GM12874 (cell line): ENCODE results near the gene TIE1.

Experiments used
- TF ChIP-seq, protein P1 (sequence below): IDR thresholded peaks from 2 replicates; pipeline ENCODE4 v1.5.1; 2011; ENCODE audit warnings: low read depth, mild to moderate bottlenecking, control low read depth, low read length, moderate library complexity; ENCODE audit not compliant: insufficient read depth

Gene TIE1

DNA sequence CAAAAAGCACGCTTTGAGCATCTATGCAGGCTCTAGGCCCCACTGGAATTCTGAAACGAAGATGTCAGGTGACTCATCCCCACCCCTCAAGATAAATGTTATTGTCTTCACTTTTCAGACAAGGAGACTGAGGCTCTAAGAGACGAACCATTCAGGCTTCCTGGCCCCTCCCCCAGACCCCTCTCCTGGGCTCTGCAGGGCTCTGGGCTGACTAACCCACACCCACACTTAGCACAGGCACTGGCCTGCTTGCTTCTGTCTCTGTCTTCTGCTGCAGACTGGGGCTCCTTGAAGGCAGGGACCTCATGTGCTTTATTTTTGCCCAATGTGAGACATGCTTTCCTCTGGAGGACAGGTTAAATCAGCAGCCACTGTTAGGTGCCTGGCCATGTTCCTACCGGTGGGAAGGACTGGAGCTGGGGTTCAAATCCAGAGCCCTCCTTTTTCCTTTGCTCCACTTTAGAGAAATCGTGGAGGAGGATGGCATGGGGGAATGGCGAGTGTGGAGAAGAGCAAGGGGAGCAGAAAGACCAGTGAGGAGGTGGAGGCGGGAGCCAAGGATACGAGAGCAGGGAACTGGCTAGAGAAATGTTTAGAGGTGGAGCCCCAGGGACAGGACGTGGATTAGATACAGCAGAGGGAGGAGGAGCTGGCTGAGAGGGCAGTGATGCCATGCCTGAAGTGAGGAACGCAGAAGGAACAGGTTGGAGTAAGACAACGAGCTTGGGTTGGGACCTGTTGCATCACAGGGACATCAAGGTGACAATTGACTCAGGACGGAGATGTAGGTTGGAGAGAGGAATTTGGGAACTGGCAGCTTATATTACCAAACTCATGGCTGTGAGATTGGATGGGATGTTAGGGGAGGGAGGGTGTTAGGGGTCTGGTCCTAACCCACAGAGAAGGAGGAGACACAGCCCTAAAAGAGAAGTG is 29.3 kb upstream of the TIE1 start:
- TF ChIP-seq, protein P1, sequence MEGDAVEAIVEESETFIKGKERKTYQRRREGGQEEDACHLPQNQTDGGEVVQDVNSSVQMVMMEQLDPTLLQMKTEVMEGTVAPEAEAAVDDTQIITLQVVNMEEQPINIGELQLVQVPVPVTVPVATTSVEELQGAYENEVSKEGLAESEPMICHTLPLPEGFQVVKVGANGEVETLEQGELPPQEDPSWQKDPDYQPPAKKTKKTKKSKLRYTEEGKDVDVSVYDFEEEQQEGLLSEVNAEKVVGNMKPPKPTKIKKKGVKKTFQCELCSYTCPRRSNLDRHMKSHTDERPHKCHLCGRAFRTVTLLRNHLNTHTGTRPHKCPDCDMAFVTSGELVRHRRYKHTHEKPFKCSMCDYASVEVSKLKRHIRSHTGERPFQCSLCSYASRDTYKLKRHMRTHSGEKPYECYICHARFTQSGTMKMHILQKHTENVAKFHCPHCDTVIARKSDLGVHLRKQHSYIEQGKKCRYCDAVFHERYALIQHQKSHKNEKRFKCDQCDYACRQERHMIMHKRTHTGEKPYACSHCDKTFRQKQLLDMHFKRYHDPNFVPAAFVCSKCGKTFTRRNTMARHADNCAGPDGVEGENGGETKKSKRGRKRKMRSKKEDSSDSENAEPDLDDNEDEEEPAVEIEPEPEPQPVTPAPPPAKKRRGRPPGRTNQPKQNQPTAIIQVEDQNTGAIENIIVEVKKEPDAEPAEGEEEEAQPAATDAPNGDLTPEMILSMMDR = no peak

DNA sequence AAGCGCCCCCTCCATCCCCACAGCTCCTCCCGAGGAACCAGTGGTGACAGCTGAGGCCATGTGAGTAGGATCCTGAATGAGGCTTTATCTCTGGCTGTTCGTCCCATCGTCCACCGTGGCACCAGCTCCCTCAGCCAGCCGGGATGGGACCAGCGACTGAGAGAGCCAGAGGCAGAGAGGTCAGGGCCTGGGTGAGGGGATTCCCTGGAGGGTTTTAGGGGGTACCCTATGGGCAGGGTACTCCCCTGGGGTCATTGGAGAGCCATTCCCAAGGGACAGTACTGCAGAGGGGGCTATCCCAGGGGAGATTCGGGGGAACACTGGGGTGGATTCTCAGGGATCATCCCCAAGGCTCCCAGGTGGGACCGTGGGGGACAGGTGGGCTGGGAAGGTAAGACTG is 28.6 kb upstream of the TIE1 start:
- TF ChIP-seq, protein P1 = no peak

DNA sequence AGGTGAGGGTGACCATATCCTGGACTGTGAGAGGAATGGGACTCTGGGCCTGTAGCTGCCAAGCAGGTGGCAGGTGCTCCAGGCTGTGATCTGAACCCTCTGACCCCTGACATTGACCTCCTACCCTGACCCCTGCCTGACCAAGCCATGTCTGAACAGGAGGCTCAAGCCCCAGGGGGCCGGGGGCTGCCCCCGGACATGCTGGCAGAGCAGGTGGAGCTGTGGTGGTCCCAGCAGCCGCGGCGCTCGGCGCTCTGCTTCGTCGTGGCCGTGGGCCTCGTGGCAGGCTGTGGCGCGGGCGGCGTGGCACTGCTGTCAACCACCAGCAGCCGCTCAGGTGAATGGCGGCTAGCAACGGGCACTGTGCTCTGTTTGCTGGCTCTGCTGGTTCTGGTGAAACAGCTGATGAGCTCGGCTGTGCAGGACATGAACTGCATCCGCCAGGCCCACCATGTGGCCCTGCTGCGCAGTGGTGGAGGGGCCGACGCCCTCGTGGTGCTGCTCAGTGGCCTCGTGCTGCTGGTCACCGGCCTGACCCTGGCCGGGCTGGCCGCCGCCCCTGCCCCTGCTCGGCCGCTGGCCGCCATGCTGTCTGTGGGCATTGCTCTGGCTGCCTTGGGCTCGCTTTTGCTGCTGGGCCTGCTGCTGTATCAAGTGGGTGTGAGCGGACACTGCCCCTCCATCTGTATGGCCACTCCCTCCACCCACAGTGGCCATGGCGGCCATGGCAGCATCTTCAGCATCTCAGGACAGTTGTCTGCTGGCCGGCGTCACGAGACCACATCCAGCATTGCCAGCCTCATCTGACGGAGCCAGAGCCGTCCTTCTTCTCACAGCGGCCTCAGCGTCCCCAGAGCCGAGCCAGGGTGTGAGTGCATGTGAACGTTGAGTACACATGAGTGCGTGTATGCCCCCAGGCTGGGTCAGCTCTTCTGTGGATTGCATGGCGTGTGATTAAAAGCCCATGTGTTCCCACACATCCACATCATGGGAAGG is 27.9 kb upstream of the TIE1 start:
- TF ChIP-seq, protein P1 = no peak

DNA sequence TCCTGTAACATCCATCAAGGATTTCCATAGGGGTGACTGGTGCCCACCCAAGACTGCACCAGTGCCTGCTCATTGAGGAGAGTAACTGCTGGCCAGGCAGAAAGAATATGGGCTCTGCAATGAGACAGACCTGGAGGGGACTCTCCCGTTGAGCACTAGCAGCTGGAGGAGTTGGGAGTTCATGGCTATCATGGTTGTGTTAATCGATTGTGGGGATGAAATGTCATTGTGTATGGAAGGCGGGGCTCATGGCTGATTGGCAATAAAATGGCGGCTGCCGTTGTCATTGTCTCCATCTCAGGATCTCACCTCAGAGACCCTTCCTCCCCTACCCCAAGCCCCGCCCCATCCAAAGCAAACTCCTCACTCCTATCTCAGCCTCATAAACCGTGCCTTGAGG is 27.1 kb upstream of the TIE1 start:
- TF ChIP-seq, protein P1 = no peak

DNA sequence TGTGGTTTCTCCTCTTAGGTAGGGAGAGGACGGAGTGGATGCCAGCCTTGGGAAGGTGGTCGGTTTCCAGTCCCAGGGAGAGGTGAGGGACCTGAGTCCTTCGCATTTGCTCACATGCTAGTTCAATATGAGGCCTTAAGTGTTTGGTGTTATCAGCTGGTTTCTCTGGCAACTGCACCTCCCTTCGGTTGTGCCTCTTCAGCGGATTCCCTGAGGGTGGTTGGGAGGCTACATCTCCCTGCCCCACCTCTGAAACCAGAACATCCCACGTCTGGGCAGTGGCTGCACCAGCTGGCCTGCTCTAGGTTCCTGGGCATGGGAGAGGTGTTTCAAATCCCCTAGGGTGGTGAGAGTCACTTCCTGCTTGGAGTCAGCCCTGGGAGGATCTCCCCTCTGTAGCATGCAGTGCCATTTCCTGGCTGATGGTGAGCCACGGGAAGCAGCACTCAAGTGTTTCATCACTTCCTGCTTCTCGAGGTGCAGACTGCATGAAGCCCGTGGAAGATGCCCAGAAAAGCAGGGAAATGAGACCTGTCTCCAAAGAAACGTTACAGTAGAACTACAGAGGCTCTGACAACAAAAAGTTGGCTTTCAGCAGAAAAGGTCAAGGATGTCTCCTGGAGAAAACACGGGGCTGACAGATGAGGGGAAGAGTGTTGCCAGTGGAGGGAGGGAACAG is 26.5 kb upstream of the TIE1 start:
- TF ChIP-seq, protein P1 = no peak

DNA sequence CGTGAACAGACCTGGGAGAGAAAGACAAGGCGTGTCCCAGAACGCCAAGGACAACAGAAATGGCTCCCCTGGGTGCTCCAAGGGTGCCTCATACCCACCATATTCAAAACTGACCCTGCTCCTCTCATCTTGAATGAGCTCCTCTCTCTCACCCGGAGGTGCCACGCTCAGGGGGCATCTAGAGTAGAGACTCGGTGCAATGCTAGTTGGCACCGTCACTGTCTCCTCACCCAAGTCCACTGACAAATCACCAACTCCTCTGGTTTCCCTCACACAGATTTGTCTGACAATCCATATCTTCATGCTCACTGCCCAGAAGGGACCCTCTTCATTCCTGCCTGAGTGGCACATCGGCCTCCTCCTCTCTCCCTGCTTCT is 26.0 kb upstream of the TIE1 start:
- TF ChIP-seq, protein P1 = no peak
